HCT116 (cell line): ENCODE data around the gene ZNF134.

Experiments
- CTCF ChIP-seq, 3 experiments: fragments of 200-600 bp in 1 of 3; sonication (generic) in 1 of 3; IDR thresholded peaks in 2 of 3; conservative IDR thresholded peaks in 1 of 3; 2 replicates each; pipeline ENCODE4 v1.5.1; 2012 to 2017; ENCODE audit warnings: low read depth in 2 of 3, low read length in 2 of 3, antibody characterized with exemption in 1 of 3, borderline replicate concordance in 1 of 3, control low read depth in 1 of 3, mild to moderate bottlenecking in 1 of 3, mixed read lengths in 1 of 3, mixed run types in 1 of 3, moderate library complexity in 1 of 3; ENCODE audit not compliant: insufficient read depth in 1 of 3
- EGR1 ChIP-seq: IDR thresholded peaks from 2 replicates; pipeline ENCODE4 v1.6.1; 2012; ENCODE audit warnings: low read depth
- YY1 ChIP-seq: IDR thresholded peaks from 2 replicates; pipeline ENCODE4 v1.6.1; 2011; ENCODE audit warnings: low read length, low read depth, moderate library complexity, mild to moderate bottlenecking; ENCODE audit not compliant: insufficient replicate concordance; ENCODE audit errors: extremely low read depth

DNA sequence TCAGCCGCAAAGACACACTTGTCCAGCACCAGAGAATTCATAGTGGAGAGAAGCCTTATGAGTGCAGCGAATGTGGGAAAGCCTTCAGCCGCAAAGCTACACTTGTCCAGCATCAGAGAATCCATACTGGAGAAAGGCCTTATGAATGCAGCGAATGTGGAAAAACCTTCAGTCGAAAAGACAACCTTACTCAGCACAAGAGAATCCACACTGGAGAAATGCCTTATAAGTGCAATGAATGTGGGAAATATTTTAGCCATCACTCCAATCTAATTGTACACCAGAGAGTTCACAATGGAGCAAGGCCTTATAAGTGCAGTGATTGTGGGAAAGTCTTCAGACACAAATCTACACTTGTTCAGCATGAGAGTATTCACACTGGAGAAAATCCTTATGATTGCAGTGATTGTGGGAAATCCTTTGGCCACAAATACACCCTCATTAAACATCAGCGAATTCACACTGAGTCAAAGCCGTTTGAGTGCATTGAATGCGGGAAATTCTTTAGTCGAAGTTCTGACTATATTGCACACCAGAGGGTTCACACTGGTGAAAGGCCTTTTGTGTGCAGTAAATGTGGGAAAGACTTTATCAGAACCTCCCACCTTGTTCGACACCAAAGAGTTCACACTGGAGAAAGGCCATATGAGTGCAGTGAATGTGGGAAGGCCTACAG lies 6.8 kb downstream of the ZNF134 start:
- TF ChIP-seq CTCF (IDR thresholded peaks at IDR 0.05 in 2 of 3, conservative IDR thresholded peaks at IDR 0.05 in 1 of 3; ENCODE audit: borderline replicate concordance in 1 of 3, insufficient read depth in 1 of 3, low read depth in 2 of 3, low read length in 2 of 3) (no peak), EGR1 (no peak), YY1 (no peak)
